T-helper 22 cell (primary cell): Measurements from ENCODE around the gene BMP6.
"Not testable (repeated sequence)": the region's sequence is repeated elsewhere in the genome, so short reads cannot be mapped to it uniquely, and the experiment has no call there.

Source experiments
- DNase-seq: peaks from one replicate; pipeline ENCODE4 v3.0.0-alpha.2; 2020; ENCODE audit warnings: low read depth

Gene BMP6

GRCh38 chr6:7887278-7887991 lies 161.5 kb downstream of the BMP6 start:
- no peak for DNase-seq

- DNase-seq = no peak
Measured at GRCh38 chr6:7888587-7889357, 162.9 kb downstream of the BMP6 start.

- DNase-seq = no peak
Measured at GRCh38 chr6:7891078-7891872, 165.4 kb downstream of the BMP6 start.

- DNase-seq = not testable (repeated sequence)
Measured at GRCh38 chr6:7892367-7892766, 166.5 kb downstream of the BMP6 start.

GRCh38 chr6:7893342-7893741 lies 167.4 kb downstream of the BMP6 start:
- DNase-seq = no peak

- no peak for DNase-seq
Measured at GRCh38 chr6:7894262-7895124, 168.6 kb downstream of the BMP6 start.

- DNase-seq = no peak
Measured at GRCh38 chr6:7895125-7895423, 169.2 kb downstream of the BMP6 start.

- DNase-seq = no peak
Measured at GRCh38 chr6:7896465-7896987, 170.6 kb downstream of the BMP6 start.

GRCh38 chr6:7897461-7898192 lies 171.7 kb downstream of the BMP6 start:
- no peak for DNase-seq

- not testable (repeated sequence) for DNase-seq
Measured at GRCh38 chr6:7898193-7898586, 172.3 kb downstream of the BMP6 start.

- no peak for DNase-seq
Measured at GRCh38 chr6:7899101-7899888, 173.4 kb downstream of the BMP6 start.

GRCh38 chr6:7899889-7900213 lies 174.0 kb downstream of the BMP6 start:
- no peak for DNase-seq

- DNase-seq = no peak
Measured at GRCh38 chr6:7900621-7901020, 174.7 kb downstream of the BMP6 start.

GRCh38 chr6:7901056-7901455 lies 175.2 kb downstream of the BMP6 start:
- no peak for DNase-seq

- no peak for DNase-seq
Measured at GRCh38 chr6:7901780-7902179, 175.9 kb downstream of the BMP6 start.

GRCh38 chr6:7902221-7902620 lies 176.3 kb downstream of the BMP6 start:
- DNase-seq = no peak

- DNase-seq = no peak
Measured at GRCh38 chr6:7902867-7903266, 177.0 kb downstream of the BMP6 start.

- DNase-seq = no peak
Measured at GRCh38 chr6:7903673-7904072, 177.8 kb downstream of the BMP6 start.

- no peak for DNase-seq
Measured at GRCh38 chr6:7904654-7905319, 178.9 kb downstream of the BMP6 start.

GRCh38 chr6:7905416-7905815 lies 179.5 kb downstream of the BMP6 start:
- DNase-seq = no peak
